Muscle layer of duodenum (tissue), 2 donors: ENCODE measurements around the gene WDR36.
A peak's percentile ranks its signal among the peaks of the same experiment; 100 is the strongest.

Source experiments
- H3K27ac ChIP-seq: one replicate; pipeline ENCODE4 v1.7.0; 2013; ENCODE audit warnings: mild to moderate bottlenecking, low read length
- H3K27me3 ChIP-seq: one replicate; pipeline ENCODE4 v1.7.0; 2013; ENCODE audit warnings: low read depth, mild to moderate bottlenecking, control low read depth, low read length
- H3K36me3 ChIP-seq, 2 donors: one replicate each; pipeline ENCODE4 v1.7.0; 2013; ENCODE audit warnings: low read length in 2 of 2, control low read depth in 1 of 2, mild to moderate bottlenecking in 1 of 2; ENCODE audit not compliant: insufficient read depth in 2 of 2, control insufficient read depth in 1 of 2
- H3K4me1 ChIP-seq, 2 donors: one replicate each; pipeline ENCODE4 v1.7.0; 2013; ENCODE audit warnings: low read length in 2 of 2, mild to moderate bottlenecking in 2 of 2, control low read depth in 1 of 2, moderate library complexity in 1 of 2; ENCODE audit not compliant: insufficient read depth in 2 of 2, control insufficient read depth in 1 of 2
- H3K4me3 ChIP-seq, 2 donors: one replicate each; pipeline ENCODE4 v1.7.0; 2013; ENCODE audit warnings: low read length in 2 of 2, low read depth in 1 of 2, mild to moderate bottlenecking in 1 of 2
- H3K9me3 ChIP-seq, 2 donors: one replicate each; pipeline ENCODE4 v1.7.0; 2013; ENCODE audit warnings: low read length in 2 of 2, control low read depth in 1 of 2, mild to moderate bottlenecking in 1 of 2; ENCODE audit not compliant: control insufficient read depth in 1 of 2
- donor health status: healthy.

Gene WDR36

DNA sequence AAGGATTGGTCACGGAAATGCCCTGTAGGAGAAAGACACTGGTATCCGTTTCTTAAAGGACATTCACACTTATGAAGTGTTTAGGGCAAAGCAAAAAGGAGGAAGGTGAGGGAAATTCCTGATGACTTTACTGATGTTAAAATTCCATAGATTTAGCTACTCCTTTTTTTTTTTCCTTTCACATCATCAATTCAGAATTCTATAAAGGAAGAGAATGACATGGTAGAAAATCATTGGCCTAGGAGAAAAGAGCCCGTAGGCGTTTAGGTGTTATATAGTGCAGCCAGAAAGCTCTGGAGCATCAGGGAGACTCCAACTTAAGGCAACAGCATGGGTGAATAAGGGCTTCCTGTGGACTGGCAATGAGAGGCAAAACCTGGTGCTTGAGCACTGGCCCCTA is 20.7 kb upstream of the WDR36 start, which contains the start of gene TSLP:
Gene TSLP (plus strand): TSS at position 301 of the 400 bp plus-strand sequence. CDS start 178 bp downstream, outside the sequence.
- Histone ChIP-seq H3K27ac (no peak within 1 kb of the TSS), H3K27me3 (peaks cover 17% of the 10 kb centered on the region), H3K4me3 (peak within 1 kb of the TSS; percentile 28 to 88)

DNA sequence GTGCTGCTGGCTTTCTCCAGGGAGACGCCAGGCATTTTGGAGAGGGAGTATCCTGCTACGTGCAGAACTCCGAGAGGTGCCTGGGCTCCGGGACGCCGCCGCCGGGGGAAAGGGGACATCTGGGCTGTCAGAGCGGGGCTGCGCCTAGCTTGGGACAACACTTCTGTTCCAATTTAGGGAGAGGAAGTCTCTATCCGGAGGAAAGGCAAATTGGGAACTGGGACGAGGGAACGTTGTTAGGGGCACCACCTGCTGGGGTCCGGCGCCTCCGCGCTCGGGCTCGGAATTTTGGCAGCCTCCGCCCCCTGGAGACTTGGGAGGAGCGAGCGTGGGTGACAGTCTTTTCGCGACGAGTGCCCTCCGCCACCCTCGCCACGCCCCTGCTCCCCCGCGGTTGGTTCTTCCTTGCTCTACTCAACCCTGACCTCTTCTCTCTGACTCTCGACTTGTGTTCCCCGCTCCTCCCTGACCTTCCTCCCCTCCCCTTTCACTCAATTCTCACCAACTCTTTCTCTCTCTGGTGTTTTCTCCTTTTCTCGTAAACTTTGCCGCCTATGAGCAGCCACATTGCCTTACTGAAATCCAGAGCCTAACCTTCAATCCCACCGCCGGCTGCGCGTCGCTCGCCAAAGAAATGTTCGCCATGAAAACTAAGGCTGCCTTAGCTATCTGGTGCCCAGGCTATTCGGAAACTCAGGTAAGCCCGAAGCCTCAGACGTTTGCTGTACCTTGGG is 19.0 kb upstream of the WDR36 start:
- Histone ChIP-seq H3K36me3 (no peaks in the 10 kb centered on the region), H3K27ac (no peak overlapping the region), H3K4me3 (peak overlapping the region; percentile 82 to 88), H3K9me3 (no peaks in the 10 kb centered on the region), H3K4me1 (peaks cover 0 to 26% of the 10 kb centered on the region in 2 donors), H3K27me3 (peaks cover 17% of the 10 kb centered on the region)

More for the DNA sequence above, 20.7 kb upstream of the WDR36 start, which contains the start of gene TSLP:
- Histone ChIP-seq H3K9me3 (no peaks in the 10 kb centered on the region), H3K36me3 (no peaks in the 10 kb centered on the region), H3K4me1 (peaks cover 0 to 26% of the 10 kb centered on the region in 2 donors)

DNA sequence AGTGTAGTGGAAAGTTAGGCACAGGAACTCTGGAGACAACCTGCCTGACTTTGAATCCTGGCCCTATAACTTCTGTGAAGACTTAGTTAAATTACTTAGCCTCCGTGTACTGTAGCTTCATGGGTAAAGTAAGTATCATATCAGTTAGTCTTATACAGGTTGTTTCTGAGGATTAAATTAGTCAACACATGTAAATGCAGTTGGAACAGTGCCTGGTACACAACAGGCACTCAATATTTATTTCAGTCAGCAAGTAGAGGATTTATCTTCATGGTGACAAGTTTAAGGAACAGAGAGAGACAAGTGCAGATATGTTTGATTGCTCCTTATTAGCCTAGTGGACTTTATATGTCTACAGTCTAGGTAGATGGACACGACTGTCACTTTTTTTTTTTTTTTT is 17.9 kb upstream of the WDR36 start:
- Histone ChIP-seq H3K4me3 (peak overlapping the region; percentile 82 to 88), H3K36me3 (no peaks in the 10 kb centered on the region), H3K9me3 (no peaks in the 10 kb centered on the region), H3K27ac (no peak overlapping the region), H3K4me1 (peaks cover 0 to 26% of the 10 kb centered on the region in 2 donors), H3K27me3 (peaks cover 15% of the 10 kb centered on the region)

- no peaks in the 10 kb centered on the region for H3K36me3 ChIP-seq
- H3K4me1 ChIP-seq, result peaks cover 0 to 26% of the 10 kb centered on the region in 2 donors
- H3K4me3 ChIP-seq, result no peak overlapping the region
- H3K27me3 ChIP-seq, result peaks cover 5% of the 10 kb centered on the region
- no peak overlapping the region for H3K27ac ChIP-seq
- H3K9me3 ChIP-seq, result no peaks in the 10 kb centered on the region
These were observed 16.6 kb upstream of the WDR36 start for GRCh38 chr5:111075520-111075919.

GRCh38 chr5:111076091-111076490 is 16.1 kb upstream of the WDR36 start:
- H3K27ac ChIP-seq, result no peak overlapping the region
- H3K4me3 ChIP-seq, result no peak overlapping the region
- H3K27me3 ChIP-seq, result peaks cover 5% of the 10 kb centered on the region
- no peaks in the 10 kb centered on the region for H3K9me3 ChIP-seq
- H3K4me1 ChIP-seq, result peaks cover 0 to 26% of the 10 kb centered on the region in 2 donors
- H3K36me3 ChIP-seq, result no peaks in the 10 kb centered on the region

DNA sequence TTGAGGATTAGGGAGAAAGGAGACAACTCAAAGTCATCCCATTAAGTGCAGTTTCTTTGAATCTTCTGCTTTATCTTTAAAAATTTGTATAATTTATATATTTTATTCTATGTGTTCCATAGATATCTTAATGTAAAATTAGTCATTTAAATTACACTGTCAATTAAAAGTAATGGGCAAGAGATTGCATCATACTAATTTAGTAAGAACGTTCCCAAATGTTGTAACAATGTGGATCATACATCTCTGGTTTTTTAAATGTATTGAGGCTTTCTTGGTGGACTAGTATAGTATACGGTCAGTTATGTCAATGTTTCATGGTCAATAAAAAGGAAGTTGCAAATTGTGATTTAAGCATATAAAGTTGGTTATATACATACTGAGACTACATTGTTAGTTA is 14.5 kb upstream of the WDR36 start:
- H3K27ac ChIP-seq, result no peak overlapping the region
- H3K27me3 ChIP-seq, result no peaks in the 10 kb centered on the region
- H3K4me1 ChIP-seq, result peaks cover 0 to 23% of the 10 kb centered on the region in 2 donors
- no peaks in the 10 kb centered on the region for H3K36me3 ChIP-seq
- no peaks in the 10 kb centered on the region for H3K9me3 ChIP-seq
- no peak overlapping the region for H3K4me3 ChIP-seq

DNA sequence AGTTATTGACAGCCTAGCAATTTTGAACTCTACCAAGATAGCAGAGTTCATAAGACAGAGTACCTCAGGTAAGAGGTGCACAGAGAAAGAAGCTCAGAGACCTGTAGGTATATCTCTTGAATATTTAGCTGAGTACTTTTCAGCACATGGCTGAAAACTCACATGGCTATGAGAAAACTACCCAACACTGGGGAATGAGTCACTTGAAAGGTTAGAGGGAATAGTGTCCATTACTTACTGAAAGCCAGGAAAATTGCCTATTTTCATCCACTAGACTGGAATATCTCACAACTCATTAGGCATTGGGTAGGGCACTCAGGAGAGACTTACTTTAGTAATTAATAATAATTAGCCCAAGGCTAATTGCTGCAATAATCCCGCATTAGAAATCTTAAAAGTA is 12.3 kb upstream of the WDR36 start:
- H3K27me3 ChIP-seq, result no peaks in the 10 kb centered on the region
- peaks cover 0 to 7% of the 10 kb centered on the region in 2 donors for H3K4me1 ChIP-seq
- no peaks in the 10 kb centered on the region for H3K36me3 ChIP-seq
- H3K9me3 ChIP-seq, result no peaks in the 10 kb centered on the region
- H3K4me3 ChIP-seq, result no peak overlapping the region
- H3K27ac ChIP-seq, result no peak overlapping the region

DNA sequence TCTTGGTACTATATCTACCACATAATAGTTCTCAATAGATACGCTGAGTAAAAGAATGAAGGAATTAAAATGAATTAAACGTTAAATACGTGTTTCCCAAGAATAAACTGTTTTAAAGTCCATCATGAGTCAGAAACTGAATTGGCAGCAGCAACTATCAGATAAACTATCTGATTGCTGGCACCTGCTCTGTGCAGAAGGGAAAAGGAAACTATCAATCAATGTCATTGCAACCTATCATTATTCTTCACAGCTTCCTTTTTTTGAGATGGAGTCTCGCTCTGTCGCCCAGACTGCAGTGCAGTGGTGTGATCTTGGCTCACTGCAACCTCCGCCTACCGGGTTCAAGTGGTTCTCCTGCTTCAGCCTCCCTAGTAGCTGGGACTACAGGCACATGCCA is 8.8 kb upstream of the WDR36 start:
- no peaks in the 10 kb centered on the region for H3K36me3 ChIP-seq
- no peak overlapping the region for H3K27ac ChIP-seq
- no peaks in the 10 kb centered on the region for H3K4me1 ChIP-seq
- H3K27me3 ChIP-seq, result no peaks in the 10 kb centered on the region
- no peak overlapping the region for H3K4me3 ChIP-seq
- H3K9me3 ChIP-seq, result no peaks in the 10 kb centered on the region

DNA sequence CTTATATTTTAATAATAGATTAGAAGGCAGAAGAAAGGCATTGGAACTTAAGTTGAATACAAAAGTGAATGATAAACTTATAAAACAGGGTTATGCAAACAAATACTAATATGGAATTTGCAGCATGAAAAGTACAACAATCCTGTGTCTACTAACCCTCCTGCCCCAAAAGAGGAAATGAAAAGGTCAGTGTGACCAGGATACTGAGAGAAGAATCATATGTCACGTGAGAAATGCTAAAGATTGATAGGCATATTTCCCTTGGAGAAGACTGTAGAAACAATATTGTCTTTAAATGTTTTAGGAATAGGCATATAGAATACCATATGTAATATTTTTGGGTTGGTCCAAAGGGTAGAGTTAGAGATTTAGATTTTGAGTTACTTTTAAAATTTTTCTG is 3.8 kb downstream of the WDR36 start:
- no peak overlapping the region for H3K27ac ChIP-seq
- H3K4me1 ChIP-seq, result peaks cover 7 to 20% of the 10 kb centered on the region in 2 donors
- no peak overlapping the region for H3K4me3 ChIP-seq
- H3K9me3 ChIP-seq, result no peaks in the 10 kb centered on the region
- no peaks in the 10 kb centered on the region for H3K27me3 ChIP-seq
- H3K36me3 ChIP-seq, result peaks cover 24 to 26% of the 10 kb centered on the region in 2 donors

- Histone ChIP-seq H3K4me3 (no peak overlapping the region), H3K4me1 (peaks cover 2 to 6% of the 10 kb centered on the region in 2 donors), H3K27me3 (no peaks in the 10 kb centered on the region), H3K9me3 (no peaks in the 10 kb centered on the region), H3K36me3 (peaks cover 45 to 53% of the 10 kb centered on the region in 2 donors), H3K27ac (no peak overlapping the region)
These were observed 7.1 kb downstream of the WDR36 start for GRCh38 chr5:111099058-111099778.

DNA sequence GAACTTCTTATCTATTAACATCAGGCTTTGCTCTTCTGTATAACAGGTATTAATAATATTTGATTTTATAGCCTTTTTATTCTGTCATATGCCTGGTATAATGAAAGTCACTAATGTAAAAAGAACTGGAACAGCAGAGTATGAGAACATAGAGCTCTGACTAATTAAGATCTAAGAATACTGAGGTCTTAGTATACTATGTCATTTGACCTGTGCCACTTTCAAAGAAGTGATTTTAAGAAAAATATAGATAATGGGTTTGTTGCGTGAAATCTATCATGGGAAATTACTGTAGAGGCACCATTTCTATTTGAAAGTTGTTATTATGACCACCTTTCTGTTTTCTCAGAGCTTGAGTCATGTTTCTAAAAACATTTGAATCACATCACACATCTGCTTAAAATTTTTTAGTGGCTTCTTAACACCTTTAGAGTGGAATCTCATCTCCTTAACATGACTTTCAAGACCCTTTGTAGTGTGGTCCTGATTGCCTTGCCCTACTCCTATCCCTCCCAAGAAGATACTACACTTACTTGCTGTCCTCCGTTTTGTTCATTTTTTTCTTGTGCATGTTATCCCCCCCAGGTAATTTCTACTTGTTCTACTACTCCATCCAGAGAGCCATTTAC is 14.3 kb downstream of the WDR36 start:
- peaks cover 77 to 87% of the 10 kb centered on the region in 2 donors for H3K36me3 ChIP-seq
- no peak overlapping the region for H3K27ac ChIP-seq
- no peaks in the 10 kb centered on the region for H3K9me3 ChIP-seq
- H3K4me1 ChIP-seq, result no peaks in the 10 kb centered on the region
- no peak overlapping the region for H3K4me3 ChIP-seq
- no peaks in the 10 kb centered on the region for H3K27me3 ChIP-seq
